ENCODE data around the gene PSMC3IP.
A peak's percentile ranks its signal among the peaks of the same experiment; 100 is the strongest.
"Not testable (repeated sequence)": the region's sequence is repeated elsewhere in the genome, so short reads cannot be mapped to it uniquely, and the experiment has no call there.

Gene PSMC3IP, protein sequence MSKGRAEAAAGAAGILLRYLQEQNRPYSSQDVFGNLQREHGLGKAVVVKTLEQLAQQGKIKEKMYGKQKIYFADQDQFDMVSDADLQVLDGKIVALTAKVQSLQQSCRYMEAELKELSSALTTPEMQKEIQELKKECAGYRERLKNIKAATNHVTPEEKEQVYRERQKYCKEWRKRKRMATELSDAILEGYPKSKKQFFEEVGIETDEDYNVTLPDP

DNA sequence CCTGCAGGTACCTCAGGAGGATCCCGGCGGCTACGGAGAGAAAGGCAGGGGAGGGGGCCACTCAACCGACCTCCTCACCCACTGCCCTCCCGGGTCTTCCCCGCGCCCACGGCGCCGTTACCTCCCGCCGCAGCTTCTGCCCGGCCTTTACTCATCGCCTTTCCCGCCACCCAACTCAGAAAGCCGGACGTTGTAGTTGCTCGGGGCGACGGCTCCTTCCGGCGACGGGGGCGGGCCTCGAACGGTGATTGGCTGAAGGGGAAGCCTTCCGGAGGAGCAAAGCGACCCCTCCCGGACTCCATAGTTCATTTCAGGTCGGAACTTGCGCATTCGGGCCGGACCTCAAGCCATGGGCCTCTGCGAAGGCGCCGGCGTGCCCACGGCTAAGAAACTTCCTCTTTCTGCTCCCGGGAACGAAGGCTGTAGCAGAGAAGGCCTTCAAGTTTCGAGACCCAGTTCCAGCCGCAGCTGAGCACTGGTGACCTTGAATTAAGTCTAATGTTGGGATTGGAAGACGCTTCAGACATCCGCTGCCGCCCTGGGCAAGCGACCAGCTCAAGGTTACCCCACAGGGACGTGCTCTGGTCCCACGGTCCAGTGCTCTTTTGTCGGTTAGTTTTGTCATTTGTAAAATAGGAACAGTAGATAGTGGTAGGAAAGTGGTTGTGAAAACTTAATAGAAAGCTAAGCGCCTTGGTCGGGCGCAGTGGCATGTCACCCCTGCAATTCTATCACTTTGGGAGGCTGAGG, at the start of gene PSMC3IP:
TSS of gene PSMC3IP (minus strand) at position 198 of the 750 bp plus-strand sequence. CDS start at position 155, 43 bp downstream.
- peak; percentile 83 for DNase-seq (ENCODE audit: low read depth, low spot score)

DNA sequence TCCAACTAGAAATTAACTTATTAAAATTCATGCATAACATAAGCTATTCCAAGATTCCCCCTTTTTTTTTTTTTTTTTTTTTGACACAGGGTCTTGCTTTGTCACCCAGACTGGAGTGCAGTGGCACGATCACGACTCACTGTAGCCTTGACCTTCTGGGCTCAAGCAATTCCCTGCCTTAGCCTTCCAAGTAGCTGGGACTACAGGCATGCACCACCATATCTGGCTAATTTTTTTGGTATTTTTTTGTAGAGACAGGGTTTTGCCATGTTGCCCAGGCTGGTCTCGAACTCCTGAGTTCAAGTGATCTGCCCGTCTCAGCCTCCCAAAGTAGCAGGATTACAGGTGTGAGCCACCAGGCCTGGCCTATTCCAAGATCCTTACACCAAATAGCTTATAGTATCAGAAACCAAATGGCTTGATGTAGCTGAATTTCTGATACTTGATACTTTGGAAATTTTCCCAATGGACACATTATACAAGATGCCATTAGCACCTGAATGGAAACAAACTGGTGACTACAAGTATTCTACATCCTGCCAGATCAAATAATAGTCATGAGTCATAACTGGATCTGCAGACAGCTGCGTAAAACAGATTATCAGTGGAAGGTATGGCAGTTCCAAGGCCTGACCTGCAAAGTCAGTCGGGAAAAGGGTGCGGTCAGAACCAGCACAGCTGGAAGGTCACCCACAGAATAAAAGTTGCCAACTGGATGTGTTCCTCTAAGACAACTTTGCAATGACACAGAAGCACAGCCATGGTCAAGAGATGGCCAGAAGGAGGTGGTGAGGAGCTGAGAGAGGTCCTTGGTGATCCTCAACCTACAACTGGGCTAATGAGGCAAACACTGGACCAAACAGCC, 46.4 kb upstream of the PSMC3IP start:
- DNase-seq (ENCODE audit: low read depth, low spot score), result no peak

DNA sequence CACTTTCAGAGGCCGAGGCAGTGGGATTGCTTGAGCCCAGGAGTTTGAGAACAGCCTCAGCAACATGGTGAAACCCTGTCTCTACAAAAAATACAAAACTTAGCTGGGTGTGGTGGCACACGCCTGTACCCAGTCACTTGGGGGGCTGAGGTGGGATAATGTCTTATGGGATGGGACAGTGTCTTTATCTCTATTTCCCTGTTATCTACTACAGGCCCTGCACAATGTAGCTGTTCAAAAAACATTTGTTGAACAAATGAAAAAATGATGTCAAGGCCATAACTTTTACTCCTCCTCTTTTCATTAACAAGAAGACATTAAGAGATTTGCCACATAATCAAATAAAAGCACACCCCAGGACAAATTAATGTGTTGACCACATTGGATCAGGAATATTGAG, 45.7 kb upstream of the PSMC3IP start:
- no peak for DNase-seq (ENCODE audit: low read depth, low spot score)

DNA sequence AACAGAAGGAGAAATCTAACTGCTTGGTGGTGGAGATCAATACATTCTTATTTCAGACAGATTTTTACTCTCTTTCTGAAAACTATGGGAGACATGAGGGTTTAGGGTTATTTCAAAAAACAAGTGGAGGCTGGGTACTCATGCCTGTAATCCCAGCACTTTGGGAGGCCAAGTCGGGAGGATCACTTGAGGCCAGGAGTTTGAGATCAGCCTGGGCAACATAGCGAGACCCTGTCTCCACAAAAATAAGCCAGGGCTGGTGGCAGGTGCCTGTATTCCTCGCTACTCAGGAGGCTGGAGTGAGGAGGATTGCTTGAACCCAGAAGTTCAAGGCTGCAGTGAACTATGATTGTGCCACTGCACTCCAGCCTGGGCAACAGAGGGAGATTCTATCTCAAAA, 44.5 kb upstream of the PSMC3IP start:
- not testable (repeated sequence) for DNase-seq (ENCODE audit: low read depth, low spot score)

DNA sequence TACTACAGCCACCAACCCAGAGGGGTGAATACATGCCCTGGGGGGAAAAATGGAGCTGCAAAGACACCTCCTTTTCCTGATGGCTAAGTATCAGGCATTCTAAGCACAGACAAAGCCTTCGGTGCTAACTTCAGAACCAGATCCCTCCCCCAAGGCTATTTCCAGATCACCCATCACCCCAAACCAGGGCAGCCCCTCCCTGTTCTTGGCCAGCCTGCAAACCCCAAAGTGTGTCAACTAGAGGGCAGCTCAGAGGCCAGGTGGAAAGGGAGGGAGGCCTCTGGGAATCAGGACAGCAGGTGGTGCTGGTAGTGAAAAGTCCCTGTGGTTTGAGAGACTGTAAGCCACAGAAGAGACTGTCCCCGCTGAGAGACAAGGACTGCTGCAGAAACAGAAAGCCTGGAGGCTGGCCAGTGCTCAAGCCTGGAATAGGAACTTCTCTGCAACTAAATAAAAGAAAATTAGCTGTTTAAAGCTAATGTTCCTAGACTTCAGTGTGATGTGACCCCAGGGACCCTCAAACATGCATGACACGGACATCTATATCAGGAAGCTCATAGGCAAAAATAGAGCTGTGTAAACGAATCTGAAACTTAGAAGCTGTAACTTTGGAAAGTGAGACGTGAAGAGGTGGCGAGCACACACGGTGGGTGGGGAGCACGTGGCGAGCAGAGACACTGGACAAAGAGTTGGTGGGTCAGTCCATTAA, 41.1 kb upstream of the PSMC3IP start:
- DNase-seq (ENCODE audit: low read depth, low spot score), result no peak

DNA sequence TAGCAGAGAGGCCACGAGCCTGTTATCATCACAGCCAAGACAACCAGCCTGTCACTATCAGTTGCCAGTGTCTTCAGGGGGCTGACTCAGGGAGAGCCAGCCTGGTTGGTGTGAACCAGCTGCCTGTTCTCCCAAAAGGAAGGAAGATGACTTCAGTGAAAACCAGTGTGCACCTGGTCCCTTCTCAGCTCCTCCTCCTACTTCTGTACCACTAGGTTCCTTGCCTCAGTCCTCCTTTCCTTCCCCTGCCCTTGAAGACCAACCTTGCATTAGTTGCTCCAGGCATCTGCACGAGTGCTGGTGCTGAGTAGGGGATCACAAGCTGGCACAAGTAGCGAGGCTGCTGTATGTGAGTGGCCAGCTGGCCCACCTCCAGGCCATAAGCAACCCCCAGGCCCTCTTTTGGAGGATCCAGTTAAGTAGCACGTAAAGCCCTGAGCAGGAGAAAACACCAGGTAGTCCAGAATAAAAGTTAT, 40.5 kb upstream of the PSMC3IP start:
- no peak for DNase-seq (ENCODE audit: low read depth, low spot score)

DNA sequence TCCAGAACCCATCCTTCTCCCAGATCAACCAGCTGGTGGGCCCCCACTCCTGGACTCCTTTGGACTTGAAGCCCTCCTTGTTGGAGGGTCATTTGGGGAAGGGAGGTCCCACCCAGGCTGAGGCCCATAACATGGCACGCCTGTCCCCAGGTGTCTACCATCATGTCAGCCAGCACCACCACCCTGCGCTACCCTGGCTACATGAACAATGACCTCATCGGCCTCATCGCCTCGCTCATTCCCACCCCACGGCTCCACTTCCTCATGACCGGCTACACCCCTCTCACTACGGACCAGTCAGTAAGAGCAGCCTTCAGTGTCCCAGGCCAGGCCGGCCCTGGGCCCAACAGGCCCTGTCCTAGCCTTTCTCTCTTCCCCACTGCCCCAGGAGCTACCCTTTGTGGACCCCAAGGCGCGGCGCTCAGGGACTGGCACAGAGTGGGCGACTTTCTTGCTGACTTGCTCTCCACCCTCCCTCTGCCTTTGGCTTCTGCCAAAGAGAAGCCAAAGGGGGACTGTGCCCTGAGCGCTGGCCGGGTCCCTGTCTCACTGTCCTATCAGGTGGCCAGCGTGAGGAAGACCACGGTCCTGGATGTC, 36.3 kb upstream of the PSMC3IP start:
- DNase-seq (ENCODE audit: low read depth, low spot score), result no peak

DNA sequence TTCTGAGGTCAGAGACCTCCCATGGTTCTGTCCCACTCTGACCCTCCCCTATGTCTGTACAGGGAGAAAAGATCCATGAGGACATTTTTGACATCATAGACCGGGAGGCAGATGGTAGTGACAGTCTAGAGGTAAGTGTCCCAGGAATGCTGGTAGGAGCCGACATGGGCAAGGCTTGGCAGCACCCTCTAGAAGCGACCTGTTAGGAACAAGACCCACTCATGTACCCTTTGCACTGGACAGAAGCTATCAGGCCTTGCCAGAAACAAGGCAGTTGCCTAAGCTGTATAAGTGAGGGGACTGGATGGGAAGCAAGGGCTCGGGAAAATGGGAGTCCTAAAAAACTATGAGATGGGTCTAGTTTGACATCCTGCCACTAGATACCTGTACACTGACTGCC, 34.5 kb upstream of the PSMC3IP start:
- DNase-seq (ENCODE audit: low read depth, low spot score), result no peak

DNA sequence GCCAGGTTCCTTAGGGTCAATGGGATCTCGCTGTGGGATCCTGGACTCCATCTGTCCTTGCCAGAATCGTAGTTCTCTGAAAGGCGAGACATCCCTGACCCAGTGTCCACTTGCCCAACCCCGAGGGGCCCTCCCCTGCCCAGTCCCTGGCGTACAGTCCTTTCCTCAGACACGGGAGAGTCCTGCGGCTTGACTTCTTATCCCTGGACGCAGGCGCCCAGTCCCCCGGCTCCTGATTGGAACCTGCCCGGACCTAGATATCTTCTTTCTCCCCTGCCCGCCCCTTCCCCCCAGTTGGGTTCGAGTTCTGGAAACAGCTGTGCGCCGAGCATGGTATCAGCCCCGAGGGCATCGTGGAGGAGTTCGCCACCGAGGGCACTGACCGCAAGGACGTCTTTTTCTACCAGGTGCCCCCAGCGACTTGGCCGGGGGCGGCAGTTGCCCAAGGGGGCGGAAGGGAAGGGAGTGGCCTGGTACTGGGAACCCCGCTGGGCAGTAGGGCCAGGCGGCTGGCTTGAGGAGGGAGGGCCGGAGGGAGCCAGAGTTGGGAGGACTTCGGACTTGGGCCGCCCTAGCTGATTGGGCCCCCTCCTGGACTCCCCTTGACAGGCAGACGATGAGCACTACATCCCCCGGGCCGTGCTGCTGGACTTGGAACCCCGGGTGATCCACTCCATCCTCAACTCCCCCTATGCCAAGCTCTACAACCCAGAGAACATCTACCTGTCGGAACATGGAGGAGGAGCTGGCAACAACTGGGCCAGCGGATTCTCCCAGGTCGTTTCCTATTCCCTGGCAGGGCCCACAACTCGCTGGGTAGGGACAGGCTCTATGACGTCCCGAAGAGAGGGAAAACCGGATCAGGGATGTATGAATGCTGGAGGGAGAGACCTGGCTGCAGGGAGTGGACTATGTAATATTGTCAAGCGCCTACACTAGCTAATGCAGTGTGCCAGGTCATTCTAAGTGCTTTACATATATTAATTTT, 32.6 kb upstream of the PSMC3IP start:
- not testable (repeated sequence) for DNase-seq (ENCODE audit: low read depth, low spot score)

DNA sequence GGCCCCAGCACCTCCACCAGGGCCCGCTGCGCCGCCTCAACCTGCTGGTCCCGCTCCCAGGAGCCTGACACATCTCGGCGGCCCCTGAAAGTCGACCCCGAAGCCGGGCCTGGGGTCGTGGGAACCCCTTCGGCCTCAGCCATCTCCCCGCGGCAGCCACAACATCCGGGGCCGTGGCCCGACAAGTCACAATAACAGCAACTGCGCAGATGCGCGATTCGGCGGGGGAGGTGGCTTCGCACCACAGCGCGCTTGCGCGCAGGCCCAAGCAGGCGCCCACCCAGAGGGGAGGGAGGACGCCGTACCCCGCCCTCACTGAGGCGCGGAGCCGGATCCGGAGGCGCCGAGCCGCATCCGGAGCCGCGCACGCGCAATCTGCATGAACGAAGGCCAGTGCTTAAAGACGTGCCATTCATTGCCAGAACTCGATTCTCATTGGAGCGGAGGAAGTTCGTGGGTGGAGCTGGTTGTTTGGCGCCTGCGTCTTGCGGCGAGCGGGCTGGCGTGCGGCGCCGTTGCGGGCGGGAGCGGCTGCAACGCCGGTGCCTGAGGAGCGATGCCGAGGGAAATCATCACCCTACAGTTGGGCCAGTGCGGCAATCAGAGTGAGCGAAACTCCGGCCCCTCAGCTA, 31.8 kb upstream of the PSMC3IP start, which contains the start of the genes RETREG3 and TUBG1:
TSS of gene RETREG3 (minus strand) at position 193 of the 632 bp plus-strand sequence. CDS start at position 143, 50 bp downstream.
TSS of gene TUBG1 (plus strand) at position 502 of the 632 bp plus-strand sequence. CDS start at position 557, 55 bp downstream.
- peak; percentile 99 for DNase-seq (ENCODE audit: low read depth, low spot score)

DNA sequence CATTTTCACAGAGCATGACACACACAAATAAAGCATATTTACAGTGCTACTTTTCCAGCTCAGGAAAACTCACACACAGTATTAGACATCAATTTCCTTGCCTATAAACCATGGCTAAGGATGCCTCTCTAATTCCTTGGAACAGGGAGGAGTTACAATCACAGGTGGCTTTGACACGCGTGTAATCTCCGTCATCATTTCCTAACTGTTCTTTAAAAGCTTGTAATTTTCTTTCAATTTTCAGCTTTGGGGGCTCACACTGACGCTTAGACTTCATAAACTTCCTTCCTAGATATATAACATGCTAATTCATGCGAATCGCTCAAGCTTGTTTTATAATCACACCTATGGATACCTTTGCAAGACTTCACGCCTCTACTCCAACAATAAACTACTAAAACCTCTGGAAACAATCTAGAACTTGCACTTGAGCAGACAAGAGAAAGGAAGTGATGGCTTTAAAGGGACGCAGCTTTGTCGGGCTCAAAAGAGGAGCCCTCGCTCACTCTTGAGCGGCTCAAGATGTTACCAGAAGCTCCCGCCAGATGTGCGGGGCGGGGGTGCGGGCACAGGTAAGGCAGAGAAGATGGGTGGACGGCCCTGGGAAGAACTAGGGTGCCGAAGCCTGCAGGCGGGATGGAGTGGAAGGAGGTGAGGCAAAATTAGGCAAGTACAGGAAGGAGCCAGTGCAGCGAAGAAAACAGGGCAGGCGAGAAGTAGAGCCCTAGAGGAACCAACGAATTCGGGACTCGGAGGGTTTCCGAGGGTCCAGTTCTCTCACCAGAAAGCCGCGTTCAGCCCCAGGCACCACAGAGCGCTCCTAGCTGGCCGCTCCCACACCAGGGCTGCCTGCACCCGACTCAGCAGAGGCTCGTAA, 31.0 kb upstream of the PSMC3IP start:
- DNase-seq (ENCODE audit: low read depth, low spot score), result no peak

DNA sequence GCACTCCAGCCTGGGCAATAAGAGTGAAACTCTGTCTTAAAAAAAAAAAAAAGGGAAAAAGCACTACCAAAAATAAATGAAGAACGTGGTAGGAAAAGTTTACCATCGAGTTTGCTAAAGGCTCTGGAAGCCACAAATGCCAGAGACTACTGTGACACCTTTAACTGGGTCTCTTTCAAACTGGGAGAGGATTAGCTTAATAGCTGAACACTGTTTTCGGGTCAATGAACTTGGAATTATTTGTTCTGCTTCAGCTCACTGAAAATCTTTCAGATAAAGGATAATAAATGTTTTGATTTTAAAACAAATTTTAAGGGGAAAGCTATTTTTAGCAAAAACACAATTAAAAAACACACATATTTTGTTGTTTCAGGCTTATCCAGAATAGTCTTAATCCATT, 30.2 kb upstream of the PSMC3IP start:
- DNase-seq (ENCODE audit: low read depth, low spot score), result no peak

DNA sequence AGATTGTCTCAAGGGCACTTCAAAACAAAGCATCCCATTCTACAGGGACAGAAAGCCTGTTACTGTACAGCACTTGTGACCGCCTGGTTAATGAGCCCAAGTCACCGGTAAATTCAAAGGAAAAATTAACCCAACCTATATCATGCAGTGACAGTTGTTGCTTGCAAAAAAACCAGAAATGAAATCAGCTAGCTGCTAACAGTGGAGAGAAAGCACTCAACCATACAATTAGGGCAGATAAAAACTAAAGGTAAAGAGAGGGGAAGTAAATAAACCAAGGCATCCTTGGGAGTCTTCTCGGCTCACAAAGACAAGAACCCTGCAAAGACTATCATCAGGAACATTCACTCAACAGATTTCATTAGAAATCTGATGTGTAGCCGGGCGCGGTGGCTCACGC, 25.8 kb upstream of the PSMC3IP start:
- DNase-seq (ENCODE audit: low read depth, low spot score), result no peak

DNA sequence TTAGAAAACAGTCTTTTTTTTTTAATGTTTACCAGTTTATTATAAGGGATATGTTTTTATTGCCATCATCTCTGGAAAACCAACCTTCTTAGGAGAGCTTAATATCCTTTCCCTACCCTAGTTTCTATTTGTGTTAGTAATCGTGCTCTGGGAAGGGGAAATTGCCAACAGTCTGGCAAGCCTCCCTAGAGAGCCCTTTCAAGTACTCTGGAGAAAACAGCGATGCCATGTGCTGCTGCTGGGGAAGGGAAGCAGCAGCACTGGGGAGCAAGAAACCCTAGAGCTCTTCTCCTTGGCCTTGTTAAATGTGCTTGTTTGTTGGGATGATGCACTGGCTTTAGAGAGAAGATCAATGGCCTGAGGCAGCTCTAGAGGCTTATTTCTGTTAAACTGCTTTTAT, 21.4 kb upstream of the PSMC3IP start:
- no peak for DNase-seq (ENCODE audit: low read depth, low spot score)

DNA sequence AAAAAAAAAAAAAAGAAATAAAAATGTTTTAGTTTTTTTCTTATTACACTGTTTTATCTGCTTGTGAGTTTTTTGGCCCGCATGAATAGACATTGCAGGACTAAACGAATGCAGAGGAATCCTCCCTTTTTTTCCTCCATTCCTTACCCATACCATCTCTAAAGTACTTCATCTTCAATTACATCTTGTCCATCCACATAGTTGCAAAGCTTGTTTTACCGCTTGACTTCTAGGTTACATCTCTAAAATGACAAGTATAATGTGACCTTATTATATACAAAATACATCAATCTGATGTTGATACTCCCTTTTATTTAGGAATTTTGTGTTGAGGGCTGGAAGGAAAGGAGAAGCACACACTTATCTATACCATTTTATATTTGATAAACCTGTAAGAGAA, 18.9 kb upstream of the PSMC3IP start:
- DNase-seq (ENCODE audit: low read depth, low spot score), result no peak

DNA sequence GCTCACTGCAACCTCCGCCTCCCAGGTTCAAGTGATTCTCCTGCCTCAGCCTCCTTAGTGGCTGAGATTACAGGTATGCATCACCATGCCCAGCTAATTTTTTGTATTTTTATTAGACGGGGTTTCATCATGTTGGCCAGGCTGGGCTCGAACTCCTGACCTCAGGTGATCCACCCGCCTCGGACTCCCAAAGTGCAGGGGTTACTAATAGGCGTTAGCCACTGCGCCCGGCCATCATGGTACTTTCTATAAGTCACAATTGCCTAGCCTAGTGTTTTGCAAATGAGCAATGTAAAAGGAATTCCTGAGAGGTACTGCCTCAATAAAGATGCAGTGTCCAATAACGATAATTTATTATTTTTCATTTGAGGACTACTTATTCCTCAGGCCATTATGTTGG, 13.9 kb upstream of the PSMC3IP start:
- no peak for DNase-seq (ENCODE audit: low read depth, low spot score)

DNA sequence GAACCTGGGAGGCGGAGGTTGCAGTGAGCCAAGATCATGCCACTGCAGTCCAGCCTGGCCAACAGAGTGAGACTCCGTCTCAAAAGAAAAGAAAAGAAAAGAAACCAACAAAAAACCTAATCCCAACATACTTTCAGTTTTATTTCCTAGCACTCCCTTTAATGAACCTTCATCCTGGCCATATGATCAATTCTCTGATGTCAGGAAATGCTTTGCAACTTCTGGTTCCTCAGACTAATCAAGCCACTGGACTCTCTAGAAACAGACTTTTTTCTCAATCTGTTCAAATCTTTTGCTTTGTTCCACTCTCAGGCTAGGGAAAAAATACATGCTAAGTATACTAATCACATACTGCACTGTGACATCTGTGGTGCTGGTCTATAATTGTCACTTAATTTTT, 13.4 kb upstream of the PSMC3IP start:
- DNase-seq (ENCODE audit: low read depth, low spot score), result no peak

DNA sequence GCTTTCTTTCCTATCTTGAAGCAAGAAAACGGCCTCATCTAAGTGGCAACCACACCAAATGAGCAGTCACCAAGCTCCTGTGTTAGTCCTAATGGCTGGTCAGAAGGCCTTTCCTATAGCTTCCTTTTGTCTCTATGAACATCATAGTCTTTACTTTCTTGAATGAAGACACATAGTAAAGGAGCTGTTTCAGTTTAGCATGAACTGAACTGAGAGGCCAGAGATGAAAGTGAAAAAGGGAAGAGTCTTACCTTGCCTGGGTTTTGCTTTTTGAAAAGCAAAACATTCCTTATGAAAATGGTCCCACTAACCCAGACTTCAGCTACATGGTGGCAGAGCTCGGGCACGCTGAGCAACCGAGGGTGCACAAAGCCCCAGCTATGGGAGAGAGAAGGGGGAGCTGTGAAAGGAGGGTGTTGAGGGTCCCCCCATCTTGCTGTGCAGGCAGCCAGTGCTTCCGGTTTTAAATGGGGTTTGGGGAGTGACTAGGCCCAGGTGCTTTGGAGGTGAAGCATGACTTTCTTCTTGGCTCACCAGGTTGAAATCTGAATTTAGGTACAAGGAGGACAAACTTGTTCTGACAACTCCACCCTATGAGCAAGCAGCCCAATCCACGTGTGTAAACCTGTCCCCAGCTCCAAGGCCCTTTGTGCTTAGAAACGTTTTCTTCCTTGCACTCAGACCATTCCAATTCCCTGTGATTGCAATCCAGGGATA, 9.1 kb upstream of the PSMC3IP start:
- DNase-seq (ENCODE audit: low read depth, low spot score), result no peak

Measured in smooth muscle cell of the brain vasculature (primary cell).